ENCODE results near the gene PLCH1. TPM values are rescaled to one million over a fixed set of nuclear protein-coding genes. Genes with fewer than 3 reads are reported as not detected.

Gene PLCH1
- total RNA-seq, 1 experiment from 2014 or later = 8.9 TPM

- H3K27ac Mint-ChIP-seq = peak overlapping the region; percentile 90
- no peaks in the 10 kb centered on the region for H3K36me3 Mint-ChIP-seq
Measured at GRCh38 chr3:155744010-155744625, 753 bp downstream of the PLCH1 start.

More at GRCh38 chr3:155744010-155744625, 753 bp downstream of the PLCH1 start:
- ATAC-seq (peak; percentile 49), DNase-seq (ENCODE audit: low spot score) (peak; percentile 87)
- H3K4me1 Mint-ChIP-seq = peaks cover 56% of the 10 kb centered on the region
- TF ChIP-seq HMGXB4 (CRISPR knock-in tag; IDR thresholded peaks at IDR 0.05) (peak; percentile 61; the same call in 1 of the 2 replicates), ELF4 (CRISPR knock-in tag; IDR thresholded peaks at IDR 0.05; ENCODE audit: low read depth) (no peak), USF1 (CRISPR knock-in tag; IDR thresholded peaks at IDR 0.05) (no peak), CBFB (CRISPR knock-in tag; IDR thresholded peaks at IDR 0.05; ENCODE audit: low read depth) (no peak), SMAD4 (CRISPR knock-in tag; IDR thresholded peaks at IDR 0.05) (no peak), KAT7 (CRISPR knock-in tag; IDR thresholded peaks at IDR 0.05; ENCODE audit: borderline replicate concordance) (0 out of 2 replicates have a peak, but pooled peaks have one; percentile 17), NR3C1 (CRISPR knock-in tag; conservative IDR thresholded peaks at IDR 0.05; ENCODE audit: low read depth) (no peak), SP1 (CRISPR knock-in tag; conservative IDR thresholded peaks at IDR 0.05) (no peak), GRHL2 (CRISPR knock-in tag; IDR thresholded peaks at IDR 0.05; ENCODE audit: insufficient replicate concordance, severe bottlenecking) (no peak), AR (CRISPR knock-in tag; IDR thresholded peaks at IDR 0.05) (no peak), MAX (CRISPR knock-in tag; IDR thresholded peaks at IDR 0.05) (peak; percentile 24; the same call in 1 of the 2 replicates), JUN (CRISPR knock-in tag; IDR thresholded peaks at IDR 0.05) (no peak), CTCF (IDR thresholded peaks at IDR 0.05) (no peak)
- peak overlapping the region; percentile 98 for H3K4me3 Mint-ChIP-seq
- POLR2A ChIA-PET = interaction anchor here (0.8 to 0.9 kb wide), 2 partner anchors 62 to 1600 kb away, joined by 3 read pairs; partner anchors contain the start of gene C3orf33
- CTCF ChIA-PET = interaction anchor here (0.6 to 1.0 kb wide), 5 partner anchors 42 to 361 kb away, joined by 3 to 7 read pairs (median 4); partner anchors contain the start of gene C3orf33
- H3K9me3 Mint-ChIP-seq = no peaks in the 10 kb centered on the region
- H3K27me3 Mint-ChIP-seq (ENCODE audit: low read depth) = no peaks in the 10 kb centered on the region
